GM23248 (cell line): ENCODE results near the gene TMEM59.

Experiments used
- EZH2 ChIP-seq: fragments of 200-600 bp; sonication (generic); IDR thresholded peaks from 2 replicates; pipeline ENCODE4 v1.6.1; 2018; ENCODE audit warnings: antibody characterized with exemption, mild to moderate bottlenecking; ENCODE audit not compliant: insufficient read depth, poor library complexity, severe bottlenecking
- EZH2phosphoT487 ChIP-seq: fragments of 200-600 bp; sonication (generic); IDR thresholded peaks from 2 replicates; pipeline ENCODE4 v1.6.1; 2018; ENCODE audit warnings: antibody characterized with exemption, moderate library complexity, mild to moderate bottlenecking, low read depth; ENCODE audit not compliant: insufficient read depth

DNA sequence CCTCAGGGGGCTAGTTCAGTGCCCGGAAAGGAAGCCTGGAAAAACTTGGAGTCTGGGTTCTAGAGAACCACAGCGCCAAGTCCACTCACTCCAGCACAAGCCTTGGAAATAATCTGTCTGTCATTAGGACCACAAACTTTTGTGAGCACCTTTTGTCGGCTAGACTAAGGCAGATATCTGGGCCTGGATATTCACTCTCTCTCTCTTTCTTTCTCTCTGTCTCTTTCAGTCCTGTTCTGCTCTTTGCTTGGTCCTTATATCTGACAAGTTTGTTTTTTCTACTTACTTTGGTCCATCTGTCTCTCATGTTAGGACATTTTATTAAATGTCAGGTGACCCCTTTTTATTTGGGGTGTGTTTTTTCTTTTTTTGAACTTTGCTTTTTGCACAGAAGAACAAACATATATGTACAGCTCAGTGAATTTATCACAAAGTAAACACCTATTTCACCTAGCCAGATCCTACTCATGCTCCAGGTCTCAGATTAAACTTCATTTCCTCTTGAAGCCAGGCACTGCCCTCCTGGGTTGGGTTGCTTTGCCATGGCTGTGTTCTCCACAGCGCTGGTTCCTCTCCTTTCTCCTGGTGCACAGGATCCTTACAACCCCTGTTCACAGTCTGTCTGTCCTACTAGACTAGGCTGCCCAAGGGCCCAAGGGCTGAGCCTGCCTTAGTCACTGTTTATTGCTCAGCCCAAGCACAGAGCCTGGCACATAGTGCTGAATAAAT, 41.2 kb upstream of the TMEM59 start:
- no peak for TF ChIP-seq EZH2
- TF ChIP-seq EZH2phosphoT487, result no peak
